ENCODE data around the gene ENOX1.
"Not testable (repeated sequence)": the region's sequence is repeated elsewhere in the genome, so short reads cannot be mapped to it uniquely, and the experiment has no call there.

ENOX1 gene

GRCh38 chr13:43374621-43375020 is 412.2 kb downstream of the ENOX1 start:
- DNase-seq = no peak

- no peak for DNase-seq
Measured at GRCh38 chr13:43373400-43373799, 413.4 kb downstream of the ENOX1 start.

GRCh38 chr13:43370842-43371241 is 415.9 kb downstream of the ENOX1 start:
- no peak for DNase-seq

GRCh38 chr13:43369319-43369718 is 417.5 kb downstream of the ENOX1 start:
- no peak for DNase-seq

- no peak for DNase-seq
Measured at GRCh38 chr13:43368003-43368402, 418.8 kb downstream of the ENOX1 start.

- no peak for DNase-seq
Measured at GRCh38 chr13:43365039-43365344, 421.8 kb downstream of the ENOX1 start.

- no peak for DNase-seq
Measured at GRCh38 chr13:43364210-43365038, 422.3 kb downstream of the ENOX1 start.

GRCh38 chr13:43363156-43363953 is 423.4 kb downstream of the ENOX1 start:
- no peak for DNase-seq

GRCh38 chr13:43362556-43362955 is 424.2 kb downstream of the ENOX1 start:
- DNase-seq = no peak

GRCh38 chr13:43360892-43361610 is 425.7 kb downstream of the ENOX1 start:
- DNase-seq = no peak

GRCh38 chr13:43360171-43360570 is 426.6 kb downstream of the ENOX1 start:
- DNase-seq = no peak

GRCh38 chr13:43359536-43359935 is 427.2 kb downstream of the ENOX1 start:
- DNase-seq = no peak

GRCh38 chr13:43357564-43357963 is 429.2 kb downstream of the ENOX1 start:
- no peak for DNase-seq

- DNase-seq = no peak
Measured at GRCh38 chr13:43356567-43356966, 430.2 kb downstream of the ENOX1 start.

- no peak for DNase-seq
Measured at GRCh38 chr13:43355774-43356173, 431.0 kb downstream of the ENOX1 start.

GRCh38 chr13:43354153-43354945 is 432.4 kb downstream of the ENOX1 start:
- DNase-seq = no peak

GRCh38 chr13:43353631-43354030 is 433.1 kb downstream of the ENOX1 start:
- DNase-seq = no peak

- not testable (repeated sequence) for DNase-seq
Measured at GRCh38 chr13:43351612-43352011, 435.2 kb downstream of the ENOX1 start.

- DNase-seq = no peak
Measured at GRCh38 chr13:43348397-43348796, 438.4 kb downstream of the ENOX1 start.

- no peak for DNase-seq
Measured at GRCh38 chr13:43347877-43348276, 438.9 kb downstream of the ENOX1 start.

GRCh38 chr13:43346427-43346826 is 440.3 kb downstream of the ENOX1 start:
- DNase-seq = no peak

- DNase-seq = no peak
Measured at GRCh38 chr13:43343645-43344044, 443.1 kb downstream of the ENOX1 start.
